NCI-H510A treated with DMSO at 0.1 percent for 48 hours (cell line): ENCODE results near the gene SYCN.
"Not testable (repeated sequence)": the region's sequence is repeated elsewhere in the genome, so short reads cannot be mapped to it uniquely, and the experiment has no call there.

Experiments used
- DNase-seq: peaks from one replicate; lab custom pipeline; 2025; lab: John Stamatoyannopoulos, UW

SYCN gene

GRCh38 chr19:39203372-39204341 lies at the start of gene SYCN:
Gene SYCN, minus strand, starts transcription at chr19:39204263. Its CDS starts 9 bp downstream, at chr19:39204254.
- DNase-seq: no peak

- DNase-seq: no peak
Observed at GRCh38 chr19:39253374-39254149, 49.5 kb upstream of the SYCN start.

- no peak for DNase-seq
Observed at GRCh38 chr19:39252458-39252857, 48.4 kb upstream of the SYCN start.

- no peak for DNase-seq
Observed at GRCh38 chr19:39251846-39252245, 47.8 kb upstream of the SYCN start.

GRCh38 chr19:39251081-39251480 lies 47.0 kb upstream of the SYCN start:
- DNase-seq: no peak

GRCh38 chr19:39248806-39249205 lies 44.7 kb upstream of the SYCN start, which contains the start of gene IFNL4:
Gene IFNL4, minus strand, starts transcription at chr19:39248856.
- DNase-seq: no peak

- no peak for DNase-seq
Observed at GRCh38 chr19:39247701-39248664, 43.9 kb upstream of the SYCN start.

- DNase-seq: no peak
Observed at GRCh38 chr19:39246951-39247669, 43.0 kb upstream of the SYCN start.

- not testable (repeated sequence) for DNase-seq
Observed at GRCh38 chr19:39245166-39245565, 41.1 kb upstream of the SYCN start.

- DNase-seq: not testable (repeated sequence)
Observed at GRCh38 chr19:39244410-39245100, 40.5 kb upstream of the SYCN start, which contains the start of gene IFNL3. Gene IFNL3, minus strand, starts transcription at chr19:39245006. Its CDS starts 39 bp downstream, at chr19:39244967.

- not testable (repeated sequence) for DNase-seq
Observed at GRCh38 chr19:39243741-39244140, 39.7 kb upstream of the SYCN start.

GRCh38 chr19:39240421-39240820 lies 36.4 kb upstream of the SYCN start:
- no peak for DNase-seq

GRCh38 chr19:39238944-39239343 lies 34.9 kb upstream of the SYCN start:
- DNase-seq: no peak

GRCh38 chr19:39238209-39238608 lies 34.1 kb upstream of the SYCN start:
- no peak for DNase-seq

- DNase-seq: no peak
Observed at GRCh38 chr19:39237200-39238184, 33.4 kb upstream of the SYCN start.

GRCh38 chr19:39236527-39236926 lies 32.5 kb upstream of the SYCN start:
- no peak for DNase-seq

- no peak for DNase-seq
Observed at GRCh38 chr19:39232708-39233107, 28.6 kb upstream of the SYCN start.

GRCh38 chr19:39230096-39230764 lies 26.2 kb upstream of the SYCN start:
- no peak for DNase-seq
